HEK293 (cell line): Measurements from ENCODE around the gene AGPAT1.
A peak's percentile ranks its signal among the peaks of the same experiment; 100 is the strongest.

Source experiments
- CTCF ChIA-PET: fragments of 350-600 bp; formaldehyde crosslinking; extraction: SDS; loops from one replicate; lab custom pipeline; 2021; ENCODE audit warnings: antibody characterized with exemption; lab: Yijun Ruan, JAX
- POLR2A ChIA-PET: fragments of 300-600 bp; formaldehyde crosslinking; extraction: SDS; loops from one replicate; lab custom pipeline; 2020; ENCODE audit warnings: antibody characterized with exemption, inconsistent platforms; lab: Yijun Ruan, JAX
- H3K27ac ChIP-seq: fragments of 200-500 bp; sonication (Bioruptor generic); 2 replicates; pipeline ENCODE4 v1.5.1; 2014; ENCODE audit warnings: low read depth, low read length, control low read depth, inconsistent platforms; ENCODE audit errors: extremely low read depth
- H3K36me3 ChIP-seq, 2 experiments: fragments of 200-500 bp in 1 of 2; sonication (Bioruptor generic) in 1 of 2; 1 replicate in 1 of 2; 2 replicates in 1 of 2; pipeline ENCODE4 v1.5.1; 2014 to 2017; ENCODE audit warnings: inconsistent platforms in 2 of 2, low read length in 2 of 2; ENCODE audit not compliant: control insufficient read depth in 2 of 2, insufficient read depth in 1 of 2
- H3K4me1 ChIP-seq: fragments of 200-500 bp; sonication (Bioruptor generic); 2 replicates; pipeline ENCODE4 v1.5.1; 2014; ENCODE audit warnings: mild to moderate bottlenecking, low read length, inconsistent platforms; ENCODE audit not compliant: control insufficient read depth, insufficient read depth
- H3K4me3 ChIP-seq: 2 replicates; pipeline ENCODE4 v1.5.1; 2011; ENCODE audit warnings: low read depth, mild to moderate bottlenecking, control low read depth, low read length, moderate library complexity
- H3K9me3 ChIP-seq: fragments of 200-500 bp; sonication (Bioruptor generic); 2 replicates; pipeline ENCODE4 v1.5.1; 2014; ENCODE audit warnings: low read depth, low read length, inconsistent platforms; ENCODE audit not compliant: control insufficient read depth, insufficient read depth
- EGR2 ChIP-seq: fragments of 450-650 bp; formaldehyde crosslinking; IDR thresholded peaks from 2 replicates; pipeline ENCODE4 v1.5.1; 2016; ENCODE audit warnings: low read depth, missing biosample characterization, missing genetic modification characterization
- HOXA7 ChIP-seq: sonication (generic); formaldehyde crosslinking; IDR thresholded peaks from 2 replicates; pipeline ENCODE4 v1.8.1; 2022; ENCODE audit warnings: missing genetic modification reagents, borderline replicate concordance
- INSM2 ChIP-seq: fragments of 450-650 bp; formaldehyde crosslinking; IDR thresholded peaks from 2 replicates; pipeline ENCODE4 v1.5.1; 2016; ENCODE audit warnings: missing biosample characterization, missing genetic modification characterization
- MYNN ChIP-seq: fragments of 450-650 bp; formaldehyde crosslinking; IDR thresholded peaks from 2 replicates; pipeline ENCODE4 v1.5.1; 2016; ENCODE audit warnings: missing biosample characterization, missing genetic modification characterization, borderline replicate concordance
- PBX3 ChIP-seq: sonication (generic); formaldehyde crosslinking; IDR thresholded peaks from 2 replicates; pipeline ENCODE4 v1.8.1; 2022; ENCODE audit warnings: mild to moderate bottlenecking, moderate library complexity, missing genetic modification reagents
- PRDM10 ChIP-seq: fragments of 450-650 bp; formaldehyde crosslinking; IDR thresholded peaks from 2 replicates; pipeline ENCODE4 v1.5.1; 2016; ENCODE audit warnings: missing biosample characterization, missing genetic modification characterization
- SP2 ChIP-seq: fragments of 450-650 bp; formaldehyde crosslinking; IDR thresholded peaks from 2 replicates; pipeline ENCODE4 v1.5.1; 2016; ENCODE audit warnings: missing biosample characterization, missing genetic modification characterization
- SP3 ChIP-seq: fragments of 450-650 bp; formaldehyde crosslinking; IDR thresholded peaks from 2 replicates; pipeline ENCODE4 v1.5.1; 2016; ENCODE audit warnings: missing biosample characterization, missing genetic modification characterization
- YY2 ChIP-seq: fragments of 450-650 bp; formaldehyde crosslinking; IDR thresholded peaks from 2 replicates; pipeline ENCODE4 v1.5.1; 2016; ENCODE audit warnings: missing biosample characterization, missing genetic modification characterization
- ZFP3 ChIP-seq: fragments of 450-650 bp; formaldehyde crosslinking; IDR thresholded peaks from 2 replicates; pipeline ENCODE4 v1.5.1; 2016; ENCODE audit warnings: low read depth, missing biosample characterization, missing genetic modification characterization
- ZNF10 ChIP-seq: fragments of 450-650 bp; formaldehyde crosslinking; IDR thresholded peaks from 2 replicates; pipeline ENCODE4 v1.5.1; 2017; ENCODE audit warnings: missing biosample characterization, missing genetic modification characterization
- ZNF112 ChIP-seq: fragments of 450-650 bp; formaldehyde crosslinking; IDR thresholded peaks from 2 replicates; pipeline ENCODE4 v1.5.0; 2017; ENCODE audit warnings: missing biosample characterization, missing genetic modification characterization
- ZNF155 ChIP-seq: fragments of 450-650 bp; formaldehyde crosslinking; IDR thresholded peaks from 2 replicates; pipeline ENCODE4 v1.5.1; 2016; ENCODE audit warnings: missing biosample characterization, missing genetic modification characterization
- ZNF157 ChIP-seq: fragments of 450-650 bp; formaldehyde crosslinking; IDR thresholded peaks from 2 replicates; pipeline ENCODE4 v1.5.1; 2016; ENCODE audit warnings: missing biosample characterization, missing genetic modification characterization
- ZNF19 ChIP-seq: fragments of 450-650 bp; formaldehyde crosslinking; IDR thresholded peaks from 2 replicates; pipeline ENCODE4; 2016; ENCODE audit warnings: missing biosample characterization, missing genetic modification characterization, low read depth
- ZNF24 ChIP-seq: fragments of 450-650 bp; formaldehyde crosslinking; IDR thresholded peaks from 2 replicates; pipeline ENCODE4 v1.5.1; 2016; ENCODE audit warnings: missing biosample characterization, missing genetic modification characterization
- ZNF311 ChIP-seq: fragments of 450-650 bp; formaldehyde crosslinking; IDR thresholded peaks from 2 replicates; pipeline ENCODE4 v1.5.1; 2017; ENCODE audit warnings: missing biosample characterization, missing genetic modification characterization, borderline replicate concordance
- ZNF366 ChIP-seq: fragments of 450-650 bp; formaldehyde crosslinking; conservative IDR thresholded peaks from 2 replicates; pipeline ENCODE4 v1.5.1; 2016; ENCODE audit warnings: missing biosample characterization, missing genetic modification characterization
- ZNF521 ChIP-seq: fragments of 450-650 bp; formaldehyde crosslinking; IDR thresholded peaks from 2 replicates; pipeline ENCODE4 v1.5.1; 2017; ENCODE audit warnings: missing biosample characterization, mild to moderate bottlenecking, missing genetic modification characterization
- ZNF624 ChIP-seq: fragments of 450-650 bp; formaldehyde crosslinking; IDR thresholded peaks from 2 replicates; pipeline ENCODE4 v1.5.1; 2017; ENCODE audit warnings: missing biosample characterization, missing genetic modification characterization
- ZNF626 ChIP-seq: fragments of 450-650 bp; sonication (Bioruptor Pico); formaldehyde crosslinking; IDR thresholded peaks from 2 replicates; pipeline ENCODE4 v1.5.1; 2018; ENCODE audit warnings: missing biosample characterization, missing genetic modification characterization, inconsistent platforms
- ZNF677 ChIP-seq: fragments of 450-650 bp; IDR thresholded peaks from 2 replicates; pipeline ENCODE4 v1.5.0; 2018; ENCODE audit warnings: missing biosample characterization, mild to moderate bottlenecking, missing genetic modification characterization, moderate library complexity
- TF ChIP-seq, protein P1 (sequence below): fragments of 450-650 bp; formaldehyde crosslinking; IDR thresholded peaks from 2 replicates; pipeline ENCODE4 v1.5.1; 2016; ENCODE audit warnings: missing biosample characterization, missing genetic modification characterization
- TF ChIP-seq, protein P2 (sequence below): fragments of 450-650 bp; formaldehyde crosslinking; IDR thresholded peaks from 2 replicates; pipeline ENCODE4 v1.5.1; 2017; ENCODE audit warnings: missing biosample characterization, mild to moderate bottlenecking, missing genetic modification characterization, moderate library complexity
- TF ChIP-seq, protein P3 (sequence below): fragments of 450-650 bp; formaldehyde crosslinking; IDR thresholded peaks from 2 replicates; pipeline ENCODE4 v1.5.1; 2016; ENCODE audit warnings: missing biosample characterization, missing genetic modification characterization

The AGPAT1 gene

GRCh38 chr6:32177788-32178546, 2.1 kb upstream of the AGPAT1 start, which contains the start of gene RNF5:
Gene RNF5 (plus strand): TSS chr6:32178405. CDS start chr6:32178512, 107 bp downstream.
- H3K9me3 ChIP-seq: no peaks in the 10 kb centered on the region
- ChIA-PET POLR2A (interaction anchor here (0.5 to 2.5 kb wide), 17 partner anchors 7 to 794 kb away, joined by 3 to 38 read pairs (median 5); partner anchors contain the start of genes ATF6B, EGFL8, FKBPL and GPSM3), CTCF (interaction anchor here (0.6 to 1.6 kb wide), 7 partner anchors 15 to 236 kb away, joined by 3 to 15 read pairs (median 3); no protein-coding TSS in a partner anchor)
- H3K4me3 ChIP-seq: peak within 1 kb of the TSS; percentile 68
- H3K27ac ChIP-seq: peak within 1 kb of the TSS; percentile 80
- H3K4me1 ChIP-seq: peaks cover 14% of the 10 kb centered on the region
- H3K36me3 ChIP-seq: peaks cover 0 to 39% of the 10 kb centered on the region in 2 experiments; a peak in 2 of 3 replicates
- no peak for TF ChIP-seq ZNF112 (tag by site-specific recombination)
- peak; percentile 87 for TF ChIP-seq SP3 (tag by site-specific recombination)
- no peak for TF ChIP-seq ZNF624 (tag by site-specific recombination)
- TF ChIP-seq INSM2: no peak
- TF ChIP-seq ZNF366 (tag by site-specific recombination): peak; percentile 100
- TF ChIP-seq MYNN (tag by site-specific recombination): peak; percentile 87
- TF ChIP-seq ZNF677 (tag by site-specific recombination): no peak
- no peak for TF ChIP-seq HOXA7 (CRISPR knock-in tag)
- TF ChIP-seq, protein P1, sequence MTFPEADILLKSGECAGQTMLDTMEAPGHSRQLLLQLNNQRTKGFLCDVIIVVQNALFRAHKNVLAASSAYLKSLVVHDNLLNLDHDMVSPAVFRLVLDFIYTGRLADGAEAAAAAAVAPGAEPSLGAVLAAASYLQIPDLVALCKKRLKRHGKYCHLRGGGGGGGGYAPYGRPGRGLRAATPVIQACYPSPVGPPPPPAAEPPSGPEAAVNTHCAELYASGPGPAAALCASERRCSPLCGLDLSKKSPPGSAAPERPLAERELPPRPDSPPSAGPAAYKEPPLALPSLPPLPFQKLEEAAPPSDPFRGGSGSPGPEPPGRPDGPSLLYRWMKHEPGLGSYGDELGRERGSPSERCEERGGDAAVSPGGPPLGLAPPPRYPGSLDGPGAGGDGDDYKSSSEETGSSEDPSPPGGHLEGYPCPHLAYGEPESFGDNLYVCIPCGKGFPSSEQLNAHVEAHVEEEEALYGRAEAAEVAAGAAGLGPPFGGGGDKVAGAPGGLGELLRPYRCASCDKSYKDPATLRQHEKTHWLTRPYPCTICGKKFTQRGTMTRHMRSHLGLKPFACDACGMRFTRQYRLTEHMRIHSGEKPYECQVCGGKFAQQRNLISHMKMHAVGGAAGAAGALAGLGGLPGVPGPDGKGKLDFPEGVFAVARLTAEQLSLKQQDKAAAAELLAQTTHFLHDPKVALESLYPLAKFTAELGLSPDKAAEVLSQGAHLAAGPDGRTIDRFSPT: peak; percentile 65; the same call in 1 of the 2 replicates
- no peak for TF ChIP-seq ZNF311 (tag by site-specific recombination)
- TF ChIP-seq, protein P2, sequence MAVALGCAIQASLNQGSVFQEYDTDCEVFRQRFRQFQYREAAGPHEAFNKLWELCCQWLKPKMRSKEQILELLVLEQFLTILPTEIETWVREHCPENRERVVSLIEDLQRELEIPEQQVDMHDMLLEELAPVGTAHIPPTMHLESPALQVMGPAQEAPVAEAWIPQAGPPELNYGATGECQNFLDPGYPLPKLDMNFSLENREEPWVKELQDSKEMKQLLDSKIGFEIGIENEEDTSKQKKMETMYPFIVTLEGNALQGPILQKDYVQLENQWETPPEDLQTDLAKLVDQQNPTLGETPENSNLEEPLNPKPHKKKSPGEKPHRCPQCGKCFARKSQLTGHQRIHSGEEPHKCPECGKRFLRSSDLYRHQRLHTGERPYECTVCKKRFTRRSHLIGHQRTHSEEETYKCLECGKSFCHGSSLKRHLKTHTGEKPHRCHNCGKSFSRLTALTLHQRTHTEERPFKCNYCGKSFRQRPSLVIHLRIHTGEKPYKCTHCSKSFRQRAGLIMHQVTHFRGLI (tag by site-specific recombination): peak; percentile 50; the same call in 1 of the 2 replicates
- peak; percentile 80; the same call in 1 of the 2 replicates for TF ChIP-seq ZNF10 (tag by site-specific recombination)
- no peak for TF ChIP-seq ZNF19 (tag by site-specific recombination)
- peak; percentile 84; the same call in 1 of the 2 replicates for TF ChIP-seq EGR2
- TF ChIP-seq, protein P3, sequence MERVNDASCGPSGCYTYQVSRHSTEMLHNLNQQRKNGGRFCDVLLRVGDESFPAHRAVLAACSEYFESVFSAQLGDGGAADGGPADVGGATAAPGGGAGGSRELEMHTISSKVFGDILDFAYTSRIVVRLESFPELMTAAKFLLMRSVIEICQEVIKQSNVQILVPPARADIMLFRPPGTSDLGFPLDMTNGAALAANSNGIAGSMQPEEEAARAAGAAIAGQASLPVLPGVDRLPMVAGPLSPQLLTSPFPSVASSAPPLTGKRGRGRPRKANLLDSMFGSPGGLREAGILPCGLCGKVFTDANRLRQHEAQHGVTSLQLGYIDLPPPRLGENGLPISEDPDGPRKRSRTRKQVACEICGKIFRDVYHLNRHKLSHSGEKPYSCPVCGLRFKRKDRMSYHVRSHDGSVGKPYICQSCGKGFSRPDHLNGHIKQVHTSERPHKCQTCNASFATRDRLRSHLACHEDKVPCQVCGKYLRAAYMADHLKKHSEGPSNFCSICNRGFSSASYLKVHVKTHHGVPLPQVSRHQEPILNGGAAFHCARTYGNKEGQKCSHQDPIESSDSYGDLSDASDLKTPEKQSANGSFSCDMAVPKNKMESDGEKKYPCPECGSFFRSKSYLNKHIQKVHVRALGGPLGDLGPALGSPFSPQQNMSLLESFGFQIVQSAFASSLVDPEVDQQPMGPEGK (tag by site-specific recombination): peak; percentile 88
- TF ChIP-seq ZNF626 (tag by site-specific recombination): no peak
- TF ChIP-seq ZNF521 (tag by site-specific recombination): no peak
- TF ChIP-seq YY2: no peak
- peak; percentile 94 for TF ChIP-seq PRDM10
- peak; percentile 97 for TF ChIP-seq SP2
- no peak for TF ChIP-seq ZNF155 (tag by site-specific recombination)
- no peak for TF ChIP-seq ZNF157 (tag by site-specific recombination)
- no peak for TF ChIP-seq ZFP3 (tag by site-specific recombination)
- no peak for TF ChIP-seq ZNF24 (tag by site-specific recombination)
- peak; percentile 98 for TF ChIP-seq PBX3 (CRISPR knock-in tag)
